ENCODE results near the gene VAV2. TPM values are rescaled to one million over a fixed set of nuclear protein-coding genes. Genes with fewer than 3 reads are reported as not detected.
A peak's percentile ranks its signal among the peaks of the same experiment; 100 is the strongest.

Gene VAV2
- total and polyA plus RNA-seq, 4 donors = 13.0 to 28.2 (median 16.3) TPM

DNA sequence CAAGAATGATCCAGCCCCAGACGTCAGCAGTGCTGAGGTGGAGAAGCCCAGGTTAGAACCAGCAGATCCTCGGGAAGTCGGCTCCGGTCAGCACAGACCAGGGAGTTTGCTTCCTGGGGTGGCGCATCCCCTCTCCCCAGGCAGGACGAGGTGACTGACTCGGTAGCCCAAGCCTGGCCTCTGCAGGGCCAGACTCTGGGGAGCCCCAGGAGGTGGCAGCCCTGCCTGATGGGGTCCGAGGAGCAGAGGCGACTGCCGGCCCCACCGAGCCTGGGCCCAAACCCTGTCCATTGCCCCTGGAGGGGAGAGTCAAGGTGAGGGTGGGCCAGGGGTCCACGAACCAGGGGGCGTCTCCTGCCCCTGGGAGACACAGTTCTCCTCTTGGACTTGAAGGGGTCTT is 201.1 kb downstream of the VAV2 start:
- no peak for ATAC-seq (ENCODE audit: insufficient read depth, low FRiP score)
- Histone ChIP-seq H3K4me1 (ENCODE audit: control insufficient read depth in 5 of 5, insufficient read depth in 5 of 5, low read length in 5 of 5) (peaks cover 0 to 17% (median 5%) of the 10 kb centered on the region in 5 donors), H3K9ac (ENCODE audit: insufficient read depth in 1 of 2, low read length in 2 of 2) (no peak overlapping the region), H3K27me3 (ENCODE audit: control insufficient read depth in 3 of 3, insufficient read depth in 3 of 3, low read length in 2 of 3) (no peaks in the 10 kb centered on the region), H3K4me3 (no peak overlapping the region), H3K9me3 (ENCODE audit: control insufficient read depth in 4 of 4, insufficient read depth in 3 of 4, low read length in 3 of 4) (no peaks in the 10 kb centered on the region), H3K36me3 (ENCODE audit: control insufficient read depth in 4 of 4, insufficient read depth in 4 of 4, low read length in 4 of 4) (peaks cover 0 to 18% (median 10%) of the 10 kb centered on the region in 4 donors), H3K27ac (ENCODE audit: low read depth in 1 of 2, low read length in 1 of 2) (no peak overlapping the region)
- no peak for DNase-seq
- 91 to 95% methylated on average over 12 to 13 of the region's 13 CpGs for WGBS, 2 donors
- TF ChIP-seq, protein P1, sequence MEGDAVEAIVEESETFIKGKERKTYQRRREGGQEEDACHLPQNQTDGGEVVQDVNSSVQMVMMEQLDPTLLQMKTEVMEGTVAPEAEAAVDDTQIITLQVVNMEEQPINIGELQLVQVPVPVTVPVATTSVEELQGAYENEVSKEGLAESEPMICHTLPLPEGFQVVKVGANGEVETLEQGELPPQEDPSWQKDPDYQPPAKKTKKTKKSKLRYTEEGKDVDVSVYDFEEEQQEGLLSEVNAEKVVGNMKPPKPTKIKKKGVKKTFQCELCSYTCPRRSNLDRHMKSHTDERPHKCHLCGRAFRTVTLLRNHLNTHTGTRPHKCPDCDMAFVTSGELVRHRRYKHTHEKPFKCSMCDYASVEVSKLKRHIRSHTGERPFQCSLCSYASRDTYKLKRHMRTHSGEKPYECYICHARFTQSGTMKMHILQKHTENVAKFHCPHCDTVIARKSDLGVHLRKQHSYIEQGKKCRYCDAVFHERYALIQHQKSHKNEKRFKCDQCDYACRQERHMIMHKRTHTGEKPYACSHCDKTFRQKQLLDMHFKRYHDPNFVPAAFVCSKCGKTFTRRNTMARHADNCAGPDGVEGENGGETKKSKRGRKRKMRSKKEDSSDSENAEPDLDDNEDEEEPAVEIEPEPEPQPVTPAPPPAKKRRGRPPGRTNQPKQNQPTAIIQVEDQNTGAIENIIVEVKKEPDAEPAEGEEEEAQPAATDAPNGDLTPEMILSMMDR (IDR thresholded peaks at IDR 0.05; ENCODE audit: control extremely low read depth, extremely low read depth) = no peak

DNA sequence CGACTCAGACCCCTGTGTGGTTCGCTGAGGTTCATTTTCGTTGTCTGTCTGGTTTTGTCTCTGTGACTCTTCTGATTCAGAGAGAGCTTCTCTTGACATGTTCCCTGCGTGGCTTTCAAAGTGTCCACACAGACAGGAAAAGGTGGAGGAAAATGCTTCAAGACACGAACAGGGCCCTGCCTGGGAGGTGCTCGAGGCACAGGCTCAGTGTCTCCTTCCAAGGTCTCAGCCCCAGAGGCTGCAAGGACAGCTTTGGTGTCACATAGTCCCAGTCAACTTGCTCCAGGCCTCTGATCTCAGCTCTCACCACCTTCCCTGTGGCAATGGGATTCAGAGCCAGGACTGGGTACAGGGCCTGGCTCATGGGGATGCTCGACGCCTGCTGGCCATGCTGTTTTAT is 202.3 kb downstream of the VAV2 start:
- Histone ChIP-seq H3K36me3 (ENCODE audit: control insufficient read depth in 4 of 4, insufficient read depth in 4 of 4, low read length in 4 of 4) (peaks cover 0 to 26% (median 14%) of the 10 kb centered on the region in 4 donors), H3K4me3 (no peak overlapping the region), H3K27ac (ENCODE audit: low read depth in 1 of 2, low read length in 1 of 2) (peak overlapping the region in 1 of 2 donors; percentile 17), H3K4me1 (ENCODE audit: control insufficient read depth in 5 of 5, insufficient read depth in 5 of 5, low read length in 5 of 5) (peaks cover 0 to 17% (median 5%) of the 10 kb centered on the region in 5 donors), H3K9ac (ENCODE audit: insufficient read depth in 1 of 2, low read length in 2 of 2) (no peak overlapping the region), H3K27me3 (ENCODE audit: control insufficient read depth in 3 of 3, insufficient read depth in 3 of 3, low read length in 2 of 3) (no peaks in the 10 kb centered on the region), H3K9me3 (ENCODE audit: control insufficient read depth in 4 of 4, insufficient read depth in 3 of 4, low read length in 3 of 4) (no peaks in the 10 kb centered on the region)
- TF ChIP-seq, protein P1 (IDR thresholded peaks at IDR 0.05; ENCODE audit: control extremely low read depth, extremely low read depth) = no peak
- 66 to 68% methylated on average over 8 of the region's 8 CpGs for WGBS, 2 donors
- DNase-seq = no peak
- no peak for ATAC-seq (ENCODE audit: insufficient read depth, low FRiP score)

DNA sequence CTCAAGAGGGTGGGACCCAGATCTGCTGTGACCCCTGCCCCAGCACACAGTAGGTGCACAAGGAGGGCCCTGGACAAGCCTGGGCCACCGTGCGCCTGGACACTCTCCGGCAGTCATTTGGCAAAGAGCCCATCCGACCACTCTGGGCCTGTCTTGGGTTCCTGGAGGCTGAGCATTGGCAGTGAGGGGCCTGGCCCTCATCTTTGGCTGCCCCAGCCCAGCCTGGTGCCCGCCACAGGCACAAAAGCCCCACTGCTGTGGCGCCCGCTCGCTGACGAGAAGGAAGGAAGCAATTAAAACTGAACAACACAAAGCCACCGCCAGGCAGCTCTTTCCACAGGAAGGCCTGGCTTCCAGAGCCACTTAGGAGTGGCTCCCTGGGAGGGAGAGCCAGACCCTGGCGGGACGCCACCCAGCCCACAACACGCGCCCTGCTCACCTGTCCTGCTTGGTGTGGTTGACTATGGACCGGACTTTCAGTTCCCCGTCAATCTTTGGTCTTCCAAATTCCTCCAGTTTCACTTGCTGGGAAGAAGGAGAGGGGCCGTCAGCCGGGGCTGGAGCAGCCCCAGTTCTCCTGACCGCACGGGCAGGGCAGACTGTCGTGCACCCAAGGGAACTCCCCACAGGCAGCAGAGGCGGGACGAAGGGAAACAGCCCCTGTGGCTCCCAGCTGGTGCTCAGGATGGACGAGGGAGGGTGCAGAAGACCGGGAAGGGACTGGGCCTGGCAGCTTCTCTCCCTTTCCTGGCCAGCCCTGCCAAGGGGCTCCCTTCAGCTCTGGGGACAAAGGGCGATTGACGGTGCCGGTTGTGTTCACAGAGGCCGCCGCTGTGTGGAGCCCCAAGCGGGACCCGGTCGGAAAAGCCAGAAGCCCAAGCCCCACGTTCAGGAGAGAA is 203.1 kb downstream of the VAV2 start:
- Histone ChIP-seq H3K36me3 (ENCODE audit: control insufficient read depth in 4 of 4, insufficient read depth in 4 of 4, low read length in 4 of 4) (peaks cover 0 to 26% (median 13%) of the 10 kb centered on the region in 4 donors), H3K9me3 (ENCODE audit: control insufficient read depth in 4 of 4, insufficient read depth in 3 of 4, low read length in 3 of 4) (no peaks in the 10 kb centered on the region), H3K9ac (ENCODE audit: insufficient read depth in 1 of 2, low read length in 2 of 2) (no peak overlapping the region), H3K27ac (ENCODE audit: low read depth in 1 of 2, low read length in 1 of 2) (peak overlapping the region in 1 of 2 donors; percentile 28), H3K27me3 (ENCODE audit: control insufficient read depth in 3 of 3, insufficient read depth in 3 of 3, low read length in 2 of 3) (no peaks in the 10 kb centered on the region), H3K4me3 (no peak overlapping the region), H3K4me1 (ENCODE audit: control insufficient read depth in 5 of 5, insufficient read depth in 5 of 5, low read length in 5 of 5) (peaks cover 0 to 17% (median 5%) of the 10 kb centered on the region in 5 donors)
- TF ChIP-seq, protein P1 (IDR thresholded peaks at IDR 0.05; ENCODE audit: control extremely low read depth, extremely low read depth) = no peak
- WGBS, 2 donors = 31 to 41% methylated on average over 34 of the region's 34 CpGs
- DNase-seq (peak in 2 of 3 donors; percentile 22 to 47), ATAC-seq (ENCODE audit: insufficient read depth, low FRiP score) (no peak)
